Fibroblast of mammary gland (primary cell): ENCODE data around the gene ANKUB1.
A peak's percentile ranks its signal among the peaks of the same experiment; 100 is the strongest.

Experiments
- DNase-seq: peaks from one replicate; pipeline ENCODE4 v3.0.0-alpha.2; 2010; ENCODE audit warnings: low read depth
- H3K4me3 ChIP-seq: 2 replicates; pipeline ENCODE4 v1.5.1; 2011; ENCODE audit warnings: low read depth, mild to moderate bottlenecking, low read length, moderate library complexity; ENCODE audit not compliant: control insufficient read depth
- TF ChIP-seq, protein P1 (sequence below): conservative IDR thresholded peaks from 2 replicates; pipeline ENCODE4 v1.5.1; 2011; ENCODE audit warnings: low read depth, low read length, inconsistent platforms; ENCODE audit not compliant: control insufficient read depth, insufficient read depth

Gene ANKUB1

DNA sequence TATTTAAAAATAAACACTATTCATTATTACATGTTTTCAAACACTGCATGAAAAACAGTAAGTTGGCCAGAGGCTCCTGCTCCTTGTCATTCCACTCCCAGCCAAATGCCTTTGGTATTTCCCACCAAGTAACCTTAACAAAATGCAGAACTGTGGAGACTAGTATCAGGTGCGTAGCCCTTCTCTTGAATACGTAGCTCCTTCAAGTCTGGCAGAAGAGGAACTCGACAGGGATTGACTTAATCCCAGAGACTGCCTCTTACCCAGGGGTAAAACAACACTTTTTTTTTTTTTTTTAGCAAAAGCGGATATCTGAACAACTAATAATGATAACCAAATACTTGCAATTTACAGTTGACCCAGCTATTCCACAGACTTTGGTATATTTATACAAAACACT is 40.8 kb downstream of the ANKUB1 start:
- DNase-seq = no peak
- peak overlapping the region; percentile 96 for H3K4me3 ChIP-seq
- TF ChIP-seq, protein P1, sequence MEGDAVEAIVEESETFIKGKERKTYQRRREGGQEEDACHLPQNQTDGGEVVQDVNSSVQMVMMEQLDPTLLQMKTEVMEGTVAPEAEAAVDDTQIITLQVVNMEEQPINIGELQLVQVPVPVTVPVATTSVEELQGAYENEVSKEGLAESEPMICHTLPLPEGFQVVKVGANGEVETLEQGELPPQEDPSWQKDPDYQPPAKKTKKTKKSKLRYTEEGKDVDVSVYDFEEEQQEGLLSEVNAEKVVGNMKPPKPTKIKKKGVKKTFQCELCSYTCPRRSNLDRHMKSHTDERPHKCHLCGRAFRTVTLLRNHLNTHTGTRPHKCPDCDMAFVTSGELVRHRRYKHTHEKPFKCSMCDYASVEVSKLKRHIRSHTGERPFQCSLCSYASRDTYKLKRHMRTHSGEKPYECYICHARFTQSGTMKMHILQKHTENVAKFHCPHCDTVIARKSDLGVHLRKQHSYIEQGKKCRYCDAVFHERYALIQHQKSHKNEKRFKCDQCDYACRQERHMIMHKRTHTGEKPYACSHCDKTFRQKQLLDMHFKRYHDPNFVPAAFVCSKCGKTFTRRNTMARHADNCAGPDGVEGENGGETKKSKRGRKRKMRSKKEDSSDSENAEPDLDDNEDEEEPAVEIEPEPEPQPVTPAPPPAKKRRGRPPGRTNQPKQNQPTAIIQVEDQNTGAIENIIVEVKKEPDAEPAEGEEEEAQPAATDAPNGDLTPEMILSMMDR = no peak

DNA sequence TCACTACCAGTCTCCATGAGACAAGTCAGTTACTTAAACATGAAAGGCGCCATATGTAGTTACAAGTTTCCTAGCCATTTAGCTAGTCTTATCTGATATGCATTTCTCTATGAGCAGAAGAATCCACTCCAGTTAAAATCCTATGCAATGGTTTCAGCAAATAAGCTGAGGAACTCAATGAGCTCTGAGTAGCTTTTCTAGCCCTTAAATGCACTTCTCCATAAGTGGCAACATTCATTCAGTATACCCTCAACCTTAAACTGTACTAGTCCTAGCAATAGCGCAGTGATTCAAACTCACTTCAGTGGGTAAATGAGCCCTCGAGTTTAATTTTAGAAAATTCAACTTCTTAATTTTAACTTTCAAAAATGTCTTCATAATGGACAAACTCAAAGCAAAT is 47.7 kb downstream of the ANKUB1 start:
- DNase-seq = no peak
- TF ChIP-seq, protein P1 = no peak
- no peak overlapping the region for H3K4me3 ChIP-seq

DNA sequence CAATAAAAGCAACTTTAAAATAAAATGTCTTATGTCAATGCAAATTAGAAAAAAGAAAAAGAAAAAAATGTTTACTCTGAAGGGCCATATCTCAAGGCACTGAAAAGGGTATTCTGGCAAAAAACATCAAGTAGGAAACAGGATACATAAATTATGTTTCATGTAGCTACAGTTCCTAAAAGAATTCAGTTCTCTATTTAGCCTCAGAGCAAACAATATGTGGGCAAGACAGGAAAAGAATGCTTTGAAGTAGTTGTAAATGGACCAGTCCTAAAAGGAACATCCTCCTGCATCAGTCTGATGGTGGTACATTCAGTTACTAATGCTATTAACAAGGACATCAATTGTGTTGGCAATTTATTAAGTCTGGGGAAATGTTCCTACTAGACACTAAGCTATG is 48.2 kb downstream of the ANKUB1 start:
- DNase-seq = no peak
- H3K4me3 ChIP-seq = no peak overlapping the region
- TF ChIP-seq, protein P1 = no peak

DNA sequence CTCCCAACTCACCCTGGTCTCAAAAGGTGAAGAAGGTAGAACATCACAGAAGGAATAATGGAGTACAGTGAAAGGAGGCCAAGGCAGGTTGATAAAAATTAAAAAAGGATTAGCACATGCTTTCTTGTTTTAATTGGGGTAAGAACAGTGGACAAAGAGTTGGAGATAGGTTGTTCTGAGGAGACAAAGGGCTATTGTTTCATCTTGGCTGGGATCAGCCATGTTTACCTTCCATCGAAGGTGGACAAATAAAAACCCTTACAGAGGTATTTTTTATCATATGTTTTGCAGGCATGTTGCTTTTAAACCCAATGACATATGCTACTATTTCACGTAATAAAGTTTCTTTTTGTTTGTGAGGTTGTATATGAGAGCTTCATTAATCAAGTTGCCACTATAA is 53.0 kb downstream of the ANKUB1 start:
- TF ChIP-seq, protein P1 = no peak
- no peak overlapping the region for H3K4me3 ChIP-seq
- no peak for DNase-seq

DNA sequence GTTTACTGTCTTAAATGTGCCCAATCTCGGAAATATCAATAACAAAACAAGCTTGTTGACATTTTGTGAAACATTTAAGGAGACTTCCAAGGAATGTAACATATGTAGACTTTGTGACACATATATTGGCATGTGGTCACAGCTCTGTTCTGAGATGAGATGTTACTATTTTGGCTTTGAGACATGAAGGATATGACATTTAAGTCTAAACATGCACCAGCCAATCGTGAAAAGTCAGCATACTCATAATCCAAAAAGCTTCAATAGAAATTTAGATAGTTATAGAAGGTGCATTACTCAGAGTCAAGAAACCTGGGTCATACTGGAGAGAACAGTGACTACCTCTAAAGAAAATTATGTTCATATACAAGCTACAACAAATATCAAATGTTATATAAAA is 53.5 kb downstream of the ANKUB1 start:
- TF ChIP-seq, protein P1 = no peak
- no peak overlapping the region for H3K4me3 ChIP-seq
- no peak for DNase-seq

DNA sequence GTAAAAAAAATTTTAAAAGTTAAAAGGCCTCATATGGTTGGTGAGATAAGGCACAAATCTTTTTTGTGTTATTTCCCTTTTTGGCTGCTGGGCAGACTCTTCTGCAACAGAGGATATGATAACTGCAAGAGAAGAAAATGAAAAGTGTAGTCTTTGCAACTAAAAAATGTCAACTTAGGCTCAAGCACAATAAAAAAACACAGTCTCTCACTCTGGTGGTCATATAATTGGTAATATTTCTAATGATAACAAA is 55.5 kb downstream of the ANKUB1 start:
- TF ChIP-seq, protein P1 = no peak
- no peak for DNase-seq
- no peak overlapping the region for H3K4me3 ChIP-seq

DNA sequence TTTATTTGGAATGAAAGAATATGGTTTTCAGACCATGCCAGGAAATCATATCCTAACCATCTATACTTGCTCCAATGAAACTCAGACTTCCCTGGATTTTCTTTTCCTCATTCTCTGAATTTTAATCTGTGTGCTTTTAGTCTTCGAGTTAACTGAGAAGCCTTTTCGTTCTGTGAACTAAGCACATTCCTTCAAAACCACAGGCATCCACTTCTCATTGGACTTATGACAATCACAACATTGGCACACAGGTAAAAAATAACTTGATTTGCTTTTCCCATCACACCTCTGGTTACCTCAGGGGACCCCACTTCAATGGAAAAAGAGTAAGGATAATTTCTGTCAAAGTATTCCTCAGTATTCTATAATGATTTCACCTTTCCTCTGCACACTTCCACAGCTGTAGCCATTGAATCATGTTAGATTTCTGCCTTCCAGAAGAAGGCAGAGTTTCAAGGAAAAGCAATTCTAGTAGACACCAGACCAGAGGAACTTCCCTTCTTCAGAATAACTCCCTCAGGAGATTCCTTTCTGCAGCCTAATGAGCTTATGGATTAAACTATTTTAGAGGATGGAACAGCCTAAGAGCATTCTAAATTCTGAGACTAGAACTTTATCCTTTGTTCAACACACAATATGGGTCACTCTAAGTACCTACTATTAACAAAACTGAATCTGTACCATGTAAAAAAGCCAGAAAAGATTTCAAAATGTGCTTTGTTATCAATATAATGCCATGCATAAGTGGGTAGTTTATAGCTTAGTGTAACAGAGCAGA is 56.0 kb downstream of the ANKUB1 start:
- DNase-seq = peak; percentile 11
- TF ChIP-seq, protein P1 = no peak
- H3K4me3 ChIP-seq = no peak overlapping the region
